Measurements from ENCODE around the gene MPIG6B.

DNA sequence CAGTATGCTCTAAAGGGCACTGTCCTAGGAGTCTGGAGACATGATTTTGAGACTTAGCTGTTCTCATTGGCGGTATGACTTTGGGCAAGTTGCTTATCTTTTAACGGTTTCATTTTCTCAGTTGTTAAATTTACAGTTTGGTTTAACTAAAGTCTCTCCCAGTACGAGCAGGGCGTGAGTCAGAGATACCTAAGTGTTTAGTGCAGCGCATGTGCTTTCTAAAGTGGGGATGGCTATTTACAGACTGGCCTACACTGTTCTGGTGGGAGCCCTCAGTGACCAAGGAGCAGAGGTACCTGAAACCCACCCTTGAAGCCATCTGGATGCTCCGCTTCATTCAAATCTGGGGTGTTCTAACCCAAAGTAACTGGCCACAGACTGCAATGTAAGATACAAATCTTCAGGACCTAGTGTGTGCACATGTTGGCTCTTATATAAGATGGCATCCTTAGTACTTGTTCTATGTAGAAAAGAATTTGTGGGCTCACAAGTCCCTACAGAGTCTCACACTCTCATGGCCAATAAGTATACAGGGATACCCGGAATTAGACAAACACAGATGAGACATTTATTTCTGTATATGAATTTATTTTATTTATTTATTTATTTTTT is 27.3 kb downstream of the MPIG6B start:
- TF ChIP-seq, protein P1, sequence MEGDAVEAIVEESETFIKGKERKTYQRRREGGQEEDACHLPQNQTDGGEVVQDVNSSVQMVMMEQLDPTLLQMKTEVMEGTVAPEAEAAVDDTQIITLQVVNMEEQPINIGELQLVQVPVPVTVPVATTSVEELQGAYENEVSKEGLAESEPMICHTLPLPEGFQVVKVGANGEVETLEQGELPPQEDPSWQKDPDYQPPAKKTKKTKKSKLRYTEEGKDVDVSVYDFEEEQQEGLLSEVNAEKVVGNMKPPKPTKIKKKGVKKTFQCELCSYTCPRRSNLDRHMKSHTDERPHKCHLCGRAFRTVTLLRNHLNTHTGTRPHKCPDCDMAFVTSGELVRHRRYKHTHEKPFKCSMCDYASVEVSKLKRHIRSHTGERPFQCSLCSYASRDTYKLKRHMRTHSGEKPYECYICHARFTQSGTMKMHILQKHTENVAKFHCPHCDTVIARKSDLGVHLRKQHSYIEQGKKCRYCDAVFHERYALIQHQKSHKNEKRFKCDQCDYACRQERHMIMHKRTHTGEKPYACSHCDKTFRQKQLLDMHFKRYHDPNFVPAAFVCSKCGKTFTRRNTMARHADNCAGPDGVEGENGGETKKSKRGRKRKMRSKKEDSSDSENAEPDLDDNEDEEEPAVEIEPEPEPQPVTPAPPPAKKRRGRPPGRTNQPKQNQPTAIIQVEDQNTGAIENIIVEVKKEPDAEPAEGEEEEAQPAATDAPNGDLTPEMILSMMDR (IDR thresholded peaks at IDR 0.05), result no peak
- TF ChIP-seq POLR2A (IDR thresholded peaks at IDR 0.05), result no peak

All from tibial nerve (tissue), 3 donors.